C4-2B (cell line): ENCODE results near the gene STAT5A.

Source experiments
- H3K27ac ChIP-seq: fragments of 450-650 bp; 2 replicates; pipeline ENCODE4 v1.5.1; 2017
- CTCF ChIP-seq: fragments of 450-650 bp; conservative IDR thresholded peaks from 2 replicates; pipeline ENCODE4 v1.5.1; 2017; ENCODE audit warnings: mild to moderate bottlenecking
- ZFX ChIP-seq: fragments of 450-650 bp; IDR thresholded peaks from 2 replicates; pipeline ENCODE4 v1.6.1; 2017

STAT5A gene

GRCh38 chr17:42247734-42248133 is 40.6 kb upstream of the STAT5A start:
- no peak overlapping the region for H3K27ac ChIP-seq
- TF ChIP-seq CTCF (no peak), ZFX (no peak)

- no peak for TF ChIP-seq ZFX
- H3K27ac ChIP-seq, result no peak overlapping the region
Observed at GRCh38 chr17:42248351-42249179, 39.7 kb upstream of the STAT5A start.

GRCh38 chr17:42249681-42250446 is 38.4 kb upstream of the STAT5A start:
- TF ChIP-seq CTCF, result no peak
- no peak for TF ChIP-seq ZFX
- H3K27ac ChIP-seq, result no peak overlapping the region

GRCh38 chr17:42251115-42251514 is 37.2 kb upstream of the STAT5A start:
- H3K27ac ChIP-seq, result no peak overlapping the region
- TF ChIP-seq ZFX, result no peak
- peak; percentile 54 for TF ChIP-seq CTCF

- no peak overlapping the region for H3K27ac ChIP-seq
- TF ChIP-seq CTCF, result no peak
- no peak for TF ChIP-seq ZFX
Observed at GRCh38 chr17:42252597-42253550, 35.4 kb upstream of the STAT5A start.

GRCh38 chr17:42253578-42253977 is 34.7 kb upstream of the STAT5A start:
- no peak for TF ChIP-seq ZFX
- TF ChIP-seq CTCF, result no peak
- no peak overlapping the region for H3K27ac ChIP-seq

- TF ChIP-seq CTCF (no peak), ZFX (no peak)
- no peak overlapping the region for H3K27ac ChIP-seq
Observed at GRCh38 chr17:42255445-42255844, 32.9 kb upstream of the STAT5A start.
